Activated CD4-positive, alpha-beta T cell treated with anti-CD3 and anti-CD28 coated beads for 24 hours (primary cell): ENCODE results near the gene NFATC2.

Source experiments
- DNase-seq, 2 donors: peaks; one replicate each; pipeline ENCODE4 v3.0.0-alpha.2; 2020; ENCODE audit warnings: low read depth in 2 of 2

Gene NFATC2

GRCh38 chr20:51376111-51376510 lies 166.4 kb downstream of the NFATC2 start:
- no peak for DNase-seq

GRCh38 chr20:51375561-51375960 lies 167.0 kb downstream of the NFATC2 start:
- no peak for DNase-seq

- no peak for DNase-seq
Observed at GRCh38 chr20:51374961-51375360, 167.6 kb downstream of the NFATC2 start.

GRCh38 chr20:51374456-51374830 lies 168.1 kb downstream of the NFATC2 start:
- no peak for DNase-seq

- no peak for DNase-seq
Observed at GRCh38 chr20:51373713-51374455, 168.6 kb downstream of the NFATC2 start.

GRCh38 chr20:51372966-51373365 lies 169.6 kb downstream of the NFATC2 start:
- DNase-seq = no peak

- DNase-seq = peak; percentile 46 to 48
Observed at GRCh38 chr20:51372176-51372803, 170.2 kb downstream of the NFATC2 start.

- DNase-seq = no peak
Observed at GRCh38 chr20:51371720-51372119, 170.8 kb downstream of the NFATC2 start.

- no peak for DNase-seq
Observed at GRCh38 chr20:51369503-51369902, 173.0 kb downstream of the NFATC2 start.

- no peak for DNase-seq
Observed at GRCh38 chr20:51368461-51369211, 173.9 kb downstream of the NFATC2 start.

GRCh38 chr20:51366155-51366886 lies 176.2 kb downstream of the NFATC2 start:
- DNase-seq = no peak

- no peak for DNase-seq
Observed at GRCh38 chr20:51365670-51366069, 176.8 kb downstream of the NFATC2 start.

- no peak for DNase-seq
Observed at GRCh38 chr20:51363813-51364212, 178.7 kb downstream of the NFATC2 start.

GRCh38 chr20:51363378-51363777 lies 179.1 kb downstream of the NFATC2 start:
- no peak for DNase-seq

- DNase-seq = no peak
Observed at GRCh38 chr20:51362254-51362653, 180.3 kb downstream of the NFATC2 start.

GRCh38 chr20:51361258-51361657 lies 181.3 kb downstream of the NFATC2 start:
- DNase-seq = no peak

GRCh38 chr20:51360451-51361201 lies 181.9 kb downstream of the NFATC2 start:
- no peak for DNase-seq

GRCh38 chr20:51359947-51360346 lies 182.6 kb downstream of the NFATC2 start:
- no peak for DNase-seq

GRCh38 chr20:51359401-51359800 lies 183.1 kb downstream of the NFATC2 start:
- no peak for DNase-seq

GRCh38 chr20:51358032-51358724 lies 184.3 kb downstream of the NFATC2 start:
- no peak for DNase-seq

- DNase-seq = no peak
Observed at GRCh38 chr20:51357543-51357942, 185.0 kb downstream of the NFATC2 start.
